GM10847 (cell line): ENCODE results near the gene FSIP1.

Source experiments
- POLR2A ChIP-seq: IDR thresholded peaks from 2 replicates; pipeline ENCODE4 v1.6.1; 2011; ENCODE audit not compliant: insufficient read length; ENCODE audit errors: extremely low read depth

Gene FSIP1

GRCh38 chr15:39667382-39668127 lies 115.1 kb downstream of the FSIP1 start:
- TF ChIP-seq POLR2A, result no peak

GRCh38 chr15:39666677-39667076 lies 116.0 kb downstream of the FSIP1 start:
- no peak for TF ChIP-seq POLR2A

GRCh38 chr15:39665629-39666250 lies 116.9 kb downstream of the FSIP1 start:
- TF ChIP-seq POLR2A, result no peak

DNA sequence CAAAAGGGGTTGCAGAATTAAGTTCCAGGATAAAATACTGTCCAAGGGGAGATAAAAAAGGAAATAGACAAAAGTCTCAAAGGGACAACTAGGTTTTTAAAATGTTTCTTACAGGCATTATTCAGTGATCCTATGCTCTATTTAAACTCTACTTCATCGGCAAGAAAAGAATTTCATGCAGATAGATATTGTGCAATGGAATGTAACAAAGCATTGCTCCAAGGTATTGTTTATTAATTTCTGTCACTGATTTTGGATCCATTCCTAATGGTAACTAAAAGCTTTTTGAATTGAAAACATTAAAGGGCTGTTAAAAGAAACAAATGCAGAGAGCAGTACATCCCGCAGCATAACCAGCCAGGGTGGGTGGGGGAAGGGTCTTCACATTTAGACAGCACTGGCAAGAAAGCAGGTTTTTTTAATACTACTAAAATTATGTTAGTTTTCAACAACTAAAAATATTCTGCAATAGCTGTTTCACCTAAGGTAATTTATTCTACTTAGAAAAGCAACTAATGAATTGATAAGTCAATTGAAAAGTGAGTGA lies 118.9 kb downstream of the FSIP1 start:
- TF ChIP-seq POLR2A, result no peak

DNA sequence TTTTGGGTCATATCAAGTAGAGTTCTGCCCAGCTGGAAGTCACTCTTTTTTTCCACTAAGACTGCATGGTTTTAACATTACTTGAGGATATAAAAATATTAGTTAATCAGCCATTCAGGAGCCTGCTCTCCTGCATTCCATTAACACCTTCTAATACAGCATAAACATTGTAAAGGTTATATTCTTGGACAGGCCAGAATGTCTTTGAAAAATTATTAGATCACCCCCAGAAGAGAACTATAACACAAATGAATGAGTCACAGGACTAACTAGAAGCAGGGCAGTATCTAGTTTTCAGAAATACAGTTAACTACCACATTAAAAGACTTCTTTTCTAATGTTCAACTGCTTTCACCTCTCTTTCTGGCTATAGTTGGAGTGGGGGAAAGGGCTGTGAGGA lies 120.9 kb downstream of the FSIP1 start:
- no peak for TF ChIP-seq POLR2A

DNA sequence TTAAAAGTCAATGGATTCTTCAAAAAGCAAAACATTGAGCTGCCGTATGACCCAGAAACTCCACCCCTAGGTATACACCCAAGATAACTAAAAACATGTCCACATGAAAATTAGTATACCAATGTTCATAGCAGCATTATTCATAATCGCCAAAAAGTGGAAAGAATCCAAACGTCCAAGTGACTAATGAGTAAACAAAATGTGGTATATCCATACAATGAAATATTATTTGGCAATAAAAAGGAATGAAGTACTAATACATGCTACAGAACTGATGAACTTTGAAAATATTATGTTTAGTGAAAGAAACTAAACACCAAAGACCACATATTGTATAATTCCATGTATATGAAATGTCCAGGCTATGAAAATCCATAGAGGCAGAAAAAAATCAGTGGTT lies 123.9 kb downstream of the FSIP1 start:
- TF ChIP-seq POLR2A, result no peak

- no peak for TF ChIP-seq POLR2A
Observed at GRCh38 chr15:39657668-39658067, 125.0 kb downstream of the FSIP1 start.

DNA sequence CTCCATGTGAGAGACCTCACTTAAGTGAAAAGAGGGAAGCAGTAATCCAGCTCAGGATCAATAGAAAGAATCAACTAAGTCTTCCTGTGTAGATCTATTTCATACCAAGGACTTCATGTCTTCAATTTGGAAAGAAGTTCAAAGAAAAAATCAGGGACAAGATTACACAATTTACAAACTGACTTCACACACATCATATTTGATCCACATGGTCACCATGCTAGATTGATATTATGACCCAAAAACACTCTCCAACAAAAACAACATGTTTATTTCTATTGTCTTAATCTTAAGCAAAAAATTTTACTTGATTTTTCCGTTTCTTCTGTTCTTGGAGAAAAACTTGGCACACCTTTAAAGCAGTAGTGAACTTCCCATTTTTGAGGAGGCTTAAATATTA lies 125.5 kb downstream of the FSIP1 start:
- TF ChIP-seq POLR2A, result no peak

- no peak for TF ChIP-seq POLR2A
Observed at GRCh38 chr15:39654304-39654703, 128.3 kb downstream of the FSIP1 start.

- TF ChIP-seq POLR2A, result no peak
Observed at GRCh38 chr15:39651881-39652280, 130.8 kb downstream of the FSIP1 start.

DNA sequence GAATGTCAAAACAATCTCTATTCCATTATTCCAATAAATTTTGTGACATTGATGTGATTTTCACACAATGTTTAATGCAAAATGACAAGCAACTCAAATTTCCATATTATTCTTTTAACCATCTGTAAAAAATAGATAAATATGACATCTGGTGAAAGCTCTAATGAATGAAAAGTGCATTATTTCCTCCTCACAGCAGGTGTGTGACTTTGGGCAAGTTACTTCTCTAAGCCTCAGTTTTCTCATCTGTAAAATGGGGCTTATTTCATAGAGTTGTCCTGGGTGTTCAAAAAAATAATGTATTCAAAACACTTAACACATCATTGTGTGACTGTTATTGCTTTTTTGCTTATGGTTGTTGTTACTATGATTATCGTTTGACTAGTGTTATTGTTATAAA lies 131.3 kb downstream of the FSIP1 start:
- TF ChIP-seq POLR2A, result no peak

DNA sequence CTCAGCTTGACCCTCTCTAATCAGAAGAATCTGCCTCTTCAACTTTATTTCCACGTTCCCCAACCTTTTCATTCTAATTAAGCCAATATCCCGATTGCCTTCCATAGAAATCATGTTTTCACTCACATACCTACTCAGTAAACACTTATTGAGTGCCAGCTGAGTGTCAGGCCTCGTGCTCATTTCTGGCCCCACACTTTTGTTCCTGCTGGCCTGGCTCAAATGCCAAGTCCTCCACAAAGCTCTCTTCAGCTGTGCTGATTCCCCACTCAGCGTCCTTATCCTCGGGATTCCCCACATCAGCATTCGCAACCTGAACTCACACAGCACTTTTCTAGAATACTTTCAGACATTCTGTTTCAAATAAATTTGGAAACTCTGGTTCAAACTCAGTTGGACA lies 132.9 kb downstream of the FSIP1 start:
- no peak for TF ChIP-seq POLR2A

GRCh38 chr15:39646425-39646824 lies 136.2 kb downstream of the FSIP1 start:
- TF ChIP-seq POLR2A, result no peak

DNA sequence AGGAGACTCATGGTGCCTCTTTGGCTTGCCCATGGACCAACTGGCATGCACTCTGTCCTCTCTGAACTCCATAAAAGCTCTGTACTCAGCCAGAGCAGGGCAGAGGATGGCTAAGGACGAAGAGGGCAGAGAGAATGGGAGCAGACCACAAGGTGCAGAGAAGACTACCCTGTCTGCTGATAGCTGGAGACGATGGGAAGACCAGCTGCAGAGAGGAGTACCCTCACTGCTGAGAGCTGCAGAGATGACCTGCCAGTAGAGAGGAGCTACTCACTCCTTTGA lies 136.7 kb downstream of the FSIP1 start:
- no peak for TF ChIP-seq POLR2A

DNA sequence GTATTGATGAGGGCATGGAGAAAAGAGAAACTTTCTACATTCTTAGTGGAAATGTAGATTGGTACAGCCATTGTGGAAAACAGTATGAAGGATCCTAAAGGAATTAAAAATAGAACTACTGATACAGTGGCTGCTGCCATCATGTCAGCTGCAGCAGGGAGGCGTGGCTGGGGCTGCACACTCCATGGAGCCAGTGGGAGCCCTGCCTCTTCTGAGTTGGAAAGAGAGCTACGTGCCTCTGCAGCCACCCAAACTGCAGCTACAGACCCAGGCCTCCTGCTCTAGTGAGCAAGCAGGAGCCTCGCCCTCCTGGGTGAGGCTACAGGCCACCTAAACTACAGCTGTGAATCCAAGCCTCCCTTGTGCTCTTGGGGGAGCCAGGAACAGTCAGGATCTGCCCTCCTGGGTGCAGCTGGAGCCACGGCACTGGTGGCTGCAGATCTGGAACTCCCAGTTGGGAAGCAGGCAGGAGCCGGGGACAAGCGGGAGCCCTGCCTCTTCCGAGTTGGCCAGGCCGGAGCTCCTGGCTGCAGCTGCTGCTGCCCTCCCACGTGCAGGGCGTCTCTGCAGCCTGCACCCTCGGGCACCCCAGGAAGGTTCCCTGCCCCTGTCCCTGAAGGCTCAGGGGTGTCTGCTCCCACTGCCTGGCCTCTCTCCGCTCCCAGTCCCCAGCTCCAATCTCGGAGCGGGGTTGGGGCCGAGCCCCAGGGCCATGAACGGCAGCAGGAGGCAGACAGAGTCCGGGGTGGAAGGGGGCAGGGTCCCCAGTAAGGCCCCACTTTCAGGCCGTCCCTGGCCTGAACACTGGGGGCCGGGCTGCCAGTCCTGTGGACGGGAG lies 137.3 kb downstream of the FSIP1 start:
- TF ChIP-seq POLR2A, result no peak

DNA sequence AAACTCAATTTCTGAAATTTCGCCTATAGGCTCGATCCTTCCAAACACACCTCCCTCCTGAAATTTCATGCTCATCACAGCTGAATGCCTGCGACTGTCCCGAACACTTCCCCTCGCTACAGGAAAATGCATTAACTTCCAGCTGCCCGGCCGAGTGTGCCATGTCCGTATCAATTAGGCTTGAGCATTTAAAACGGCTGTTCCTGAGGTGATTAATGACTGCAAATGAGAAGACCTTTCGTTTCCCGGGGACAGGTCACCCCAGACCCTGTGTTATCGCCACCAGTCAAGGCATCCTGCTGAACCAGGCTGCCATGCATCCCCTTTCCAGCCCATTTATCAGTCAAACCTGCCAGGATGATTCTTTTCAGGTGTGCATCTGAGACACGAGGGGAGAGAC lies 138.5 kb downstream of the FSIP1 start:
- TF ChIP-seq POLR2A, result no peak
